Stimulated activated CD4-positive, alpha-beta T cell treated with anti-CD3 and anti-CD28 coated beads, Interleukin-12 subunit alpha, Interleukin-12 subunit beta, amount 100 ng/mL, for 48 hours (primary cell): ENCODE results near the gene RHEBL1.

Source experiments
- DNase-seq, 3 donors: peaks; one replicate each; pipeline ENCODE4 v3.0.0-alpha.2; 2020; ENCODE audit warnings: low read depth in 2 of 3, low spot score in 1 of 3

RHEBL1 gene

GRCh38 chr12:49022558-49023178, 47.1 kb downstream of the RHEBL1 start:
- no peak for DNase-seq

GRCh38 chr12:49021292-49021915, 48.4 kb downstream of the RHEBL1 start:
- no peak for DNase-seq

- DNase-seq, result no peak
Measured at GRCh38 chr12:49020441-49020840, 49.3 kb downstream of the RHEBL1 start.

- peak in 1 of 3 donors; percentile 24 for DNase-seq
Measured at GRCh38 chr12:49019443-49020324, 50.1 kb downstream of the RHEBL1 start.

GRCh38 chr12:49019120-49019430, 50.7 kb downstream of the RHEBL1 start:
- no peak for DNase-seq

GRCh38 chr12:49018261-49019119, 51.3 kb downstream of the RHEBL1 start, which contains the start of gene PRKAG1:
Gene PRKAG1, minus strand, starts transcription at chr12:49018776. Its CDS starts 36 bp downstream, at chr12:49018740.
- DNase-seq, result peak; percentile 88 to 90 (median 89)

GRCh38 chr12:49017891-49018260, 51.9 kb downstream of the RHEBL1 start:
- peak; percentile 35 to 40 (median 35) for DNase-seq

- no peak for DNase-seq
Measured at GRCh38 chr12:49015196-49015595, 54.6 kb downstream of the RHEBL1 start.
